ACHN (cell line): ENCODE measurements around the gene CANT1.

Source experiments
- DNase-seq: peaks from one replicate; pipeline ENCODE4 v3.0.0-alpha.2; 2015
- in situ Hi-C: cut with HindIII; loops from 2 replicates; pipeline ENCODE4 v1.10.0; 2017; ENCODE audit warnings: low sequenced_read_pairs, low pct_ligation_motif_present, low pct_unique_long_range_greater_than_20kb

The CANT1 gene

GRCh38 chr17:79002796-79003593, 6.6 kb downstream of the CANT1 start:
- in situ Hi-C loops, result no loop called here
- DNase-seq, result no peak

- in situ Hi-C loops, result no loop called here
Measured at GRCh38 chr17:79002291-79002690, 7.3 kb downstream of the CANT1 start.

GRCh38 chr17:79001190-79002020, 8.2 kb downstream of the CANT1 start:
- in situ Hi-C loops, result no loop called here
- DNase-seq, result no peak

More at GRCh38 chr17:79002291-79002690, 7.3 kb downstream of the CANT1 start:
- no peak for DNase-seq

- in situ Hi-C loops, result no loop called here
- no peak for DNase-seq
Measured at GRCh38 chr17:79000396-79001189, 9.0 kb downstream of the CANT1 start.

DNA sequence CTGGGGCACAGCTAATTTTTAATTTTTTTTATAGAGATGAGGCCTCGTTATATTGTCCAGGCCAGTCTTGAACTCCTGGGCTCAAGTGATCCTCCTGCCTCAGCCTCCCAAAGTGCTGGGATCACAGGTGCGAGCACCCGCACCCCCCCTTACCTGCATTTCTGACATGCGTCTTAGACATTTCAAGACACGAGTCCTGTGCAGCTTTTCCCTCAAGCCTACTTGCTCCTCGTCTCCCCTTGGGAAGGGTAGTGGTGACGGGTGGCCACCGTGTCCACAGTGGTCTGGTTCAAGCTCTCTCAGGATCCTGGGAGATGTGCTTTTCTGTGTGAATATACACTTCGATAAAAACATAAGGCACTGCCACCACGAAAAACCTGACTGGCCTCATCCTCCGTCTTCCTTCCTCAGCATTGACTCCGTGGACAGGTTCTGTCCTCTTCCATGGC, 9.6 kb downstream of the CANT1 start:
- in situ Hi-C loops, result no loop called here
- DNase-seq, result no peak

DNA sequence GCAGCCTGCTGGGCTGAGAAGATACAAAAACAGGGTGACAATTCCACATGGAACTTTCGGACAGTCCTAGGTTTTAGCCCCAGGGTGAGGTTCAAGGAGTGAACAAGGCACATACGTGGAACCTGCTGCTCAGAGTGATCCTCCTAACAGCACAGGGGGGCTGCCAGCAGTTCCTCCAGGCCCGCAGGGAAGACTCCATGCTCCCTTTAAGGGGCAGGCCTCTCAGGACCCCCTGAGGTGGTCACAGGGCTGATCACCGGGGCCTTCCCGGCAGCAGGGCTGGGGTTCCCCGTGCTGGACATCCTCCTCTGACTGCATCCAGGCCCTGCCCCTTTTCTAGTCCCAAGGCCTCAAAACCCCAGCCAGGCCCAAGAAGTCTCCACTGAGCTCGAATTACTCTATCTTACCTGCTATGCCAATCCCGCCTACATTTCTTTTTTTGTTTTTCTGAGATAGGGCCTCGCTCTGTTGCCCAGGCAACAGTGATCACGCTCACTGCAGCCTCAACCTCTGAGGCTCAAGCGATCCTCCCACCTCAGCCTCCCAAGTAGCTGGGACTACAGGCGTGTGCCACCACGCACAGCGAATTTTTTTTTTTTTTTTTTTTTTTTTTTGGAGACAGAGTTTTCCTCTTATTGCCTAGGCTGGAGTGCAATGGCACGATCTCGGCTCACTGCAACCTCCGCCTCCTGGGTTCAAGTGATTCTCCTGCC, 10.4 kb downstream of the CANT1 start:
- no peak for DNase-seq
- in situ Hi-C loops, result no loop called here

- no peak for DNase-seq
- in situ Hi-C loops, result no loop called here
Measured at GRCh38 chr17:78998311-78999055, 11.1 kb downstream of the CANT1 start.

DNA sequence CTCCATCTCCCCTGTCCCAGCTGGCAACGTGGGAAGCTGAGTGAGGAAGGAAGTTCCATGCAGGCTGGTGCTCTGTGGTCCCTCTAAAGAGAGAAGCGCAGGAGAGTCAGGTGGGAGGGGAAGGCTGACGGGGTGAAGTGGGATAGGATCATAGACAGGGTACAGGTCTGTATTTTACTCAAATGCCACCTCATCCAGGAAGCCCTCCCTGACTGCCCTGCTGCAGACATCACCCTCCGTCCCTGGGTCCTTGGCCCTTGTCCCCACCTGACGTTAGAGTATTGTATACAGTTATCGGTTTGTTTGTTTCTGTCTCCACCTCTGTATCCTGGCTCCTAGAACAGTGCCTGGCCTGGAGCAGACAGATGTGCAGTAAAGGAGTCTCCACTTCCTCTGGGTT, 11.7 kb downstream of the CANT1 start:
- in situ Hi-C loops, result no loop called here
- DNase-seq, result no peak

- in situ Hi-C loops, result no loop called here
- no peak for DNase-seq
Measured at GRCh38 chr17:78997231-78997741, 12.3 kb downstream of the CANT1 start.

DNA sequence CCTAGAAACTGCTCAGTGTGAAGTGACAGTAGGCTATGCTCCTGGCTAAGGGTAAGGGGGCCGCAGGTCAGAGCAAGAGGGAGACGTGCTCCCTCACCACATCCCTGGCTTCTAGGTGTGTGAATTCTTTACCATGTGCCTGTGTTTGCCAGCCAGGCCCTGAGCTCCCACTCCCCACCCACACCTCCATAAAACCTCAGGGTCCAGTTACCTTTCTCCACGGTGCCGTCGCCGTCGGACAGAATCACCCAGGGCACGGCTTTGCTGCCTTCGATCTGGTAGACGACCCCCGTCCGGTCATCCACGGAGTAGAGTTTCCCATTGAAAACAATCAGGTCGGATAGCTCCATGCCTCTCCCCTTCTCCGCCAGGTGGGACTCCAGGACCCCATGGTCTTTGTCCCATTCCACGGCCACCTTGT, 12.8 kb downstream of the CANT1 start:
- in situ Hi-C loops, result no loop called here
- no peak for DNase-seq

DNA sequence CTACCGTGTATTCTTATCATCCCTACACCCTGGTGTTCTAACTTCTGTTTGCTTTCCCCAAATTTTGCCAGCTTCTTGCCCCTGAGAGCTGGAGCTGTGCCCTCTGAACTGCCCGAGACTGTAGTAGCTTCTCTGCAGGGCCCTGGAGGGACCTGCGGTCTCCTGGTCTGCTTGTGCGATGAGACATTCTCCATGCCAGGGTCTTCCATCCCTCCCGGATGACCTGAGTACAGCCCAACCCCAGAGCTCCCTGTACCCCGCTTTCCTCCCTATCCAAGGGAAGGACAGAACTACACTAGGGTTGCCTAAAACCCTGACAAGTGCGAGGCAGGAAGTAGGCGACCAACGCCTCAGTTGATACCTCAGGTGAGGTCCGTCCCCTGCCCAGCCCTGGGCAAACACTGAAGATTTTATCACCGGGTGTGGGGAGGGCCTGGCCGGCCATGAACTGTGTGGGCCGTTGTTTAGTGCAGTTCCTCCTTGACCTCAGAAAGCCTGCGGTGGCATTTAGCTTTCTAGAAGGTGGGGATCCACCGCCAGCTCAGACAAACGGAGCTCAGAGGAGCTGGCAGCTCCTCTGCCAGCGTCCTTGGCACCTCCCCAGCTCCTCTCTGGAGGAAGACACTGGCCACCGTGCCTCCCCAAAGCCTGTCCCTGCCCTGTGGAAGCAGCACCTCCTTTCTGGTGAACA, 13.7 kb downstream of the CANT1 start:
- in situ Hi-C loops, result no loop called here
- DNase-seq, result no peak

DNA sequence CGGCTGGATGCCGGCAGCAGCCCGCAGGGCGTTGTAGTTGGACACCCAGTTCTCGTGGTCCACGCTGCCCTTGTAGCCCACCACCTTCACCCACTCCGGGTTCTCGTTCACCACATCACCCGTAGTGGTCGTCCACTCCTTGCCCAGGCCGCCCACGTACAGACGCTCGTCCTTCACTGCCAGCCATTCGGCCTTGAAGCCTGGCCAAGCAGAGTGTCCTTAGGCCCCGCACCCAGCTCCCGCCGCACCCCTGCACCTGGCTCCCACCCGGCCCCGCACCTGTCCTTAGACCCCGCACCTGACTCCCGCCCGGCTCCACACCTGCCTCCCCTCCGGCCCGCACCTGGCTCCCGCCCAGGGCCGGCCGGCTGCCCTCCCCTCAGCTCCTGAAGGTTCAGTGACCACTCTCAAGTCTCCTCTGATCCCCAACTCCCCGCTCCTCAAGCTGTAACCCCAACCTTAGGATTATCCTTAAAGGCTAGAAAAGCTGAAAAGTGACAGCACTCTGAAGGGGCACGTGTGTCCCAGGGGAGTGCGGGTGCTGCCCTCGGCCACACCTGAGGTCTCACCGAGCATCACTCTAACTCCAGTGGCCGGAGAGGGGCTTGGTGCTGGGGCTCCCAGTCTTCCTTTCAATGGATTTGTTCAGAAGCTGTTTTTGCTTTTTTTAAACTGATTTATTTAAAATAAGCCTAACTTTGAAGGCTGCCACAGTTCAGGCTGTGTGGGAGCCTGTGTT, 14.4 kb downstream of the CANT1 start:
- no peak for DNase-seq

DNA sequence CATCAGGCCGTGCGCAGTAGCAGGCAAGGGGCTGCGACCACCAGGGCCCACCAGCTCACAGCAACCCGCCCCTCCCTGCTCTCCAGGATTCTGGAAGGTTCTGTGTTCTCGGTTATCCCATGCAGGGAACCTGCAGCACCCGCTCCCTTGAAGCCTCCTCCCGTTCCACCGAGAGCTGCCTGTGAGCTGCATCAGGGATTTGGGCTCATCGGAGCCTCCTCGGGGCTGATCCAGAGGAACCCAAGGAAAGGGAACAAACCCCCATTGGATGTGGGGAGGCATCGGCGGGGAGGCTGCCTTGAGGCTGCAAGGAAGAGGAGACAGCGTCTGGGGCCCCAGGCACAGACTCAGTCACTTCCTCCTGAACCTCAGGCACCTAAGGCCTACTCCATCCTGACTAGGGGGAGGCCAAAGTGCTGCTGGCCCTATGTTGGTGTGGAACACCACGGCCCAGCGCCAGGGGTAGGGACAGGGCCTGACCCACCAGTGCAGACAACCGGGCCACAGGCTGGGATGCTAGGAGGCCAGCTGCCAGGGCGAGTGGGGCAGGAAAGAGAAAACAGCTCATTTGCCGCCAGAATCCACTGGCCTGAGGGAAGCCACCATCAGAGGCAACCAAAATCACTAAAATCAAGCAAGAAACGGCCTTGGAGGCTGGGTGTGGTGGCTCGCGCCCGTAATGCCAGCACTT, 15.4 kb downstream of the CANT1 start:
- no peak for DNase-seq
- in situ Hi-C loops, result no loop called here

More for the DNA sequence above, 14.4 kb downstream of the CANT1 start:
- in situ Hi-C loops, result no loop called here

GRCh38 chr17:78993241-78993956, 16.2 kb downstream of the CANT1 start:
- DNase-seq, result peak; percentile 50

GRCh38 chr17:78992542-78993212, 16.9 kb downstream of the CANT1 start:
- no peak for DNase-seq
- in situ Hi-C loops, result no loop called here

More at GRCh38 chr17:78993241-78993956, 16.2 kb downstream of the CANT1 start:
- in situ Hi-C loops, result no loop called here
